ENCODE results near the gene PPM1N. TPM values are rescaled to one million over a fixed set of nuclear protein-coding genes. Genes with fewer than 3 reads are reported as not detected.

Gene PPM1N
- total and polyA plus RNA-seq, 2 of the 13 experiments (the other 11 are each of a cell fraction or from before 2014, with no cell fraction given): 0.31 to 1.8 TPM

- no peak for TF ChIP-seq GRHL1 (CRISPR knock-in tag; conservative IDR thresholded peaks at IDR 0.05)
- no peak for TF ChIP-seq NFATC3 (CRISPR knock-in tag; IDR thresholded peaks at IDR 0.05)
- peak; percentile 54; the same call in 1 of the 2 replicates for TF ChIP-seq MTERF4 (CRISPR knock-in tag; IDR thresholded peaks at IDR 0.05)
- no peak for TF ChIP-seq ZUFSP (CRISPR knock-in tag; IDR thresholded peaks at IDR 0.05; ENCODE audit: borderline replicate concordance)
- TF ChIP-seq ZNF784 (CRISPR knock-in tag; IDR thresholded peaks at IDR 0.05; ENCODE audit: borderline replicate concordance): no peak
- no peak for TF ChIP-seq CBX2 (IDR thresholded peaks at IDR 0.05; ENCODE audit: low read depth, low read length)
- TF ChIP-seq CBX2 (CRISPR knock-in tag; IDR thresholded peaks at IDR 0.05; ENCODE audit: low read depth): no peak
- peak; percentile 76; the same call in 1 of the 2 replicates for TF ChIP-seq ETV6 (CRISPR knock-in tag; conservative IDR thresholded peaks at IDR 0.05)
- peak; percentile 73; the same call in 1 of the 2 replicates for TF ChIP-seq ZNF776 (CRISPR knock-in tag; IDR thresholded peaks at IDR 0.05)
- no peak for TF ChIP-seq HMGA1 (CRISPR knock-in tag; conservative IDR thresholded peaks at IDR 0.05)
- 0 out of 2 replicates have a peak, but pooled peaks have one; percentile 23 for TF ChIP-seq EHMT2 (IDR thresholded peaks at IDR 0.05; ENCODE audit: borderline replicate concordance, low read depth, low read length)
- TF ChIP-seq ZBTB1 (CRISPR knock-in tag; IDR thresholded peaks at IDR 0.05; ENCODE audit: borderline replicate concordance): peak; percentile 91; the same call in 1 of the 2 replicates
- no peak for TF ChIP-seq TCF7L2 (IDR thresholded peaks at IDR 0.05; ENCODE audit: low read depth, low read length)
- TF ChIP-seq CBFB (CRISPR knock-in tag; IDR thresholded peaks at IDR 0.05): 0 out of 2 replicates have a peak, but pooled peaks have one; percentile 39
- peak; percentile 26; the same call in 1 of the 2 replicates for TF ChIP-seq MIER3 (CRISPR knock-in tag; IDR thresholded peaks at IDR 0.05; ENCODE audit: borderline replicate concordance)
- no peak for TF ChIP-seq ZNF484 (CRISPR knock-in tag; IDR thresholded peaks at IDR 0.05; ENCODE audit: borderline replicate concordance, low read depth)
- peak; percentile 54; the same call in 1 of the 2 replicates for TF ChIP-seq AKNA (CRISPR knock-in tag; IDR thresholded peaks at IDR 0.05; ENCODE audit: borderline replicate concordance)
- peak; percentile 87; the same call in 1 of the 2 replicates for TF ChIP-seq ZNF678 (CRISPR knock-in tag; IDR thresholded peaks at IDR 0.05)
- peak; percentile 88; the same call in 1 of the 2 replicates for TF ChIP-seq ZNF563 (CRISPR knock-in tag; IDR thresholded peaks at IDR 0.05)
Observed at GRCh38 chr19:45496349-45496953, 1.8 kb upstream of the PPM1N start (continued).
